ENCODE measurements around the gene CDKN2B.

GRCh38 chr9:22046243-22046885 is 37.3 kb upstream of the CDKN2B start:
- no peak for TF ChIP-seq CTCF (IDR thresholded peaks at IDR 0.05 in 2 of 3, conservative IDR thresholded peaks at IDR 0.05 in 1 of 3; ENCODE audit: borderline replicate concordance in 1 of 3, insufficient read depth in 1 of 3, low read depth in 2 of 3, low read length in 2 of 3)
- no peak for TF ChIP-seq POLR2A (IDR thresholded peaks at IDR 0.05; ENCODE audit: borderline replicate concordance, extremely low read depth, insufficient read depth, insufficient read length)
- no peak for TF ChIP-seq POLR2AphosphoS5 (IDR thresholded peaks at IDR 0.05; ENCODE audit: low read depth, low read length)
- TF ChIP-seq MAX (IDR thresholded peaks at IDR 0.05) = no peak
- TF ChIP-seq TCF7L2 (IDR thresholded peaks at IDR 0.05; ENCODE audit: borderline replicate concordance, extremely low read depth, insufficient read depth, insufficient read length) = peak; percentile 66
- no peak for TF ChIP-seq ATF3 (IDR thresholded peaks at IDR 0.05)
- no peak for TF ChIP-seq CEBPB (IDR thresholded peaks at IDR 0.05; ENCODE audit: low read depth)
- no peak for TF ChIP-seq REST (IDR thresholded peaks at IDR 0.05; ENCODE audit: low read depth)
- TF ChIP-seq SP1 (IDR thresholded peaks at IDR 0.05; ENCODE audit: low read depth) = no peak
- TF ChIP-seq EGR1 (IDR thresholded peaks at IDR 0.05; ENCODE audit: low read depth) = no peak
- no peak for TF ChIP-seq EZH2phosphoT487 (IDR thresholded peaks at IDR 0.05; ENCODE audit: borderline replicate concordance)
- TF ChIP-seq EZH2 (IDR thresholded peaks at IDR 0.05) = no peak
- TF ChIP-seq ZBTB33 (IDR thresholded peaks at IDR 0.05; ENCODE audit: extremely low read depth, insufficient replicate concordance, low read length) = no peak
- no peak for TF ChIP-seq SIN3A (IDR thresholded peaks at IDR 0.05; ENCODE audit: low read depth)
